NOMO-1 treated with dmso at 0.1 percent for 144 hours (cell line): Measurements from ENCODE around the gene SCARF2.
"Not testable (repeated sequence)": the region's sequence is repeated elsewhere in the genome, so short reads cannot be mapped to it uniquely, and the experiment has no call there.

Experiments
- DNase-seq: peaks from one replicate; lab custom pipeline; 2025; ENCODE audit not compliant: unreplicated experiment; lab: John Stamatoyannopoulos, UW

SCARF2 gene

GRCh38 chr22:20463324-20464095, 25.9 kb upstream of the SCARF2 start:
- peak; percentile 75 for DNase-seq

- DNase-seq, result no peak
These were observed 22.2 kb upstream of the SCARF2 start for GRCh38 chr22:20459862-20460261.

- DNase-seq, result no peak
These were observed 21.5 kb upstream of the SCARF2 start for GRCh38 chr22:20459152-20459542.

GRCh38 chr22:20458530-20459151, 21.0 kb upstream of the SCARF2 start:
- no peak for DNase-seq

GRCh38 chr22:20457506-20458240, 20.0 kb upstream of the SCARF2 start:
- DNase-seq, result no peak

- DNase-seq, result no peak
These were observed 19.1 kb upstream of the SCARF2 start for GRCh38 chr22:20456722-20457076.

GRCh38 chr22:20456064-20456721, 18.6 kb upstream of the SCARF2 start:
- no peak for DNase-seq

GRCh38 chr22:20455709-20456063, 18.1 kb upstream of the SCARF2 start:
- DNase-seq, result no peak

- no peak for DNase-seq
These were observed 15.6 kb upstream of the SCARF2 start for GRCh38 chr22:20453222-20453621.

GRCh38 chr22:20451920-20452319, 14.3 kb upstream of the SCARF2 start:
- no peak for DNase-seq

- DNase-seq, result not testable (repeated sequence)
These were observed 13.6 kb upstream of the SCARF2 start for GRCh38 chr22:20451129-20451778.

GRCh38 chr22:20450551-20450906, 12.9 kb upstream of the SCARF2 start:
- DNase-seq, result no peak

- no peak for DNase-seq
These were observed 12.4 kb upstream of the SCARF2 start for GRCh38 chr22:20449819-20450550.

GRCh38 chr22:20448630-20449029, 11.0 kb upstream of the SCARF2 start:
- no peak for DNase-seq

GRCh38 chr22:20446383-20446970, 8.9 kb upstream of the SCARF2 start:
- DNase-seq, result no peak

- no peak for DNase-seq
These were observed 6.7 kb upstream of the SCARF2 start for GRCh38 chr22:20444325-20444724.

- DNase-seq, result no peak
These were observed 5.1 kb upstream of the SCARF2 start for GRCh38 chr22:20442485-20443284.

- no peak for DNase-seq
These were observed 4.2 kb upstream of the SCARF2 start for GRCh38 chr22:20441631-20442484.
